Lung (tissue), 12 donors: ENCODE data around the gene CARD9. TPM values are rescaled to one million over a fixed set of nuclear protein-coding genes. Genes with fewer than 3 reads are reported as not detected.

Experiments
- ATAC-seq: fragments of 200-7000 bp; cut with Tn5 transposase; one replicate; pipeline ENCODE4 v1.9.1; 2020; ENCODE audit warnings: moderate number of reproducible peaks; ENCODE audit not compliant: insufficient read depth, low FRiP score
- DNase-seq, 3 donors: peaks; one replicate each; pipeline ENCODE4 v3.0.0-alpha.2; 2013 to 2017
- H3K27ac ChIP-seq, 2 donors: one replicate each; pipeline ENCODE4 v1.5.1; 2013; ENCODE audit warnings: mild to moderate bottlenecking in 2 of 2, moderate library complexity in 2 of 2, control low read depth in 1 of 2, inconsistent platforms in 1 of 2, low read depth in 1 of 2, low read length in 1 of 2
- H3K27me3 ChIP-seq, 3 donors: one replicate each; pipeline ENCODE4 v1.5.1; 2013; ENCODE audit warnings: low read length in 2 of 3; ENCODE audit not compliant: control insufficient read depth in 3 of 3, insufficient read depth in 3 of 3
- H3K36me3 ChIP-seq, 4 donors: one replicate each; pipeline ENCODE4 v1.5.1; 2013; ENCODE audit warnings: low read length in 4 of 4, mild to moderate bottlenecking in 1 of 4, moderate library complexity in 1 of 4; ENCODE audit not compliant: control insufficient read depth in 4 of 4, insufficient read depth in 4 of 4
- H3K4me1 ChIP-seq, 5 donors: one replicate each; pipeline ENCODE4 v1.5.1; 2013; ENCODE audit warnings: low read length in 5 of 5, mild to moderate bottlenecking in 2 of 5, moderate library complexity in 1 of 5; ENCODE audit not compliant: control insufficient read depth in 5 of 5, insufficient read depth in 5 of 5
- H3K4me3 ChIP-seq: one replicate; pipeline ENCODE4 v1.5.1; 2013; ENCODE audit warnings: mild to moderate bottlenecking, control low read depth, moderate library complexity
- H3K9ac ChIP-seq, 2 donors: one replicate each; pipeline ENCODE4 v1.5.1; 2013; ENCODE audit warnings: low read length in 2 of 2, control low read depth in 1 of 2; ENCODE audit not compliant: insufficient read depth in 1 of 2
- H3K9me3 ChIP-seq, 4 donors: one replicate each; pipeline ENCODE4 v1.5.1; 2013; ENCODE audit warnings: low read length in 3 of 4, mild to moderate bottlenecking in 1 of 4, moderate library complexity in 1 of 4; ENCODE audit not compliant: control insufficient read depth in 4 of 4, insufficient read depth in 3 of 4
- WGBS, 2 donors: extraction: QIAGEN DNeasy Blood & Tissue Kit; methylation state at CpG; one replicate each; pipeline ENCODE4 v1.1.7; 2013; 5-methylcytosine and 5-hydroxymethylcytosine counted together
- polyA plus RNA-seq, 2 donors: library from polyadenylated mRNA; stranded (reverse); fragments of 200-250 nt; gene quantifications; one replicate each; pipeline ENCODE4 v1.2.1, GENCODE V29; 2013
- total RNA-seq, 2 donors: library from RNA; depleted of rRNA in 1 of 2; stranded (reverse); fragments of >200 nt in 1 of 2; gene quantifications; one replicate each; pipeline ENCODE4 v1.2.1, GENCODE V29; 2014 to 2021
- TF ChIP-seq, protein P1 (sequence below): IDR thresholded peaks from 2 replicates; pipeline ENCODE4 v1.5.1; 2012; ENCODE audit warnings: mild to moderate bottlenecking; ENCODE audit errors: control extremely low read depth, extremely low read depth
- donor health status: control.
- donor health status: control.
- donor health status: Bipolar disorder and iron deficiency.
- donor health status: healthy.
- donor health status: DM: yes; HTN: yes; CAD: no.

Gene CARD9
- total and polyA plus RNA-seq, 4 donors, result 3.8 to 16.0 (median 11.5) TPM

GRCh38 chr9:136331556-136332481 lies 41.6 kb downstream of the CARD9 start:
- 87 to 93% methylated on average over 46 of the region's 46 CpGs for WGBS, 2 donors
- Histone ChIP-seq H3K4me1 (peaks cover 2 to 28% (median 8%) of the 10 kb centered on the region in 5 donors), H3K4me3 (no peak overlapping the region), H3K27ac (no peak overlapping the region), H3K9me3 (no peaks in the 10 kb centered on the region), H3K9ac (no peak overlapping the region), H3K27me3 (no peaks in the 10 kb centered on the region), H3K36me3 (peaks cover 0 to 11% (median 5%) of the 10 kb centered on the region in 4 donors)
- no peak for ATAC-seq
- DNase-seq, result no peak
- TF ChIP-seq, protein P1, sequence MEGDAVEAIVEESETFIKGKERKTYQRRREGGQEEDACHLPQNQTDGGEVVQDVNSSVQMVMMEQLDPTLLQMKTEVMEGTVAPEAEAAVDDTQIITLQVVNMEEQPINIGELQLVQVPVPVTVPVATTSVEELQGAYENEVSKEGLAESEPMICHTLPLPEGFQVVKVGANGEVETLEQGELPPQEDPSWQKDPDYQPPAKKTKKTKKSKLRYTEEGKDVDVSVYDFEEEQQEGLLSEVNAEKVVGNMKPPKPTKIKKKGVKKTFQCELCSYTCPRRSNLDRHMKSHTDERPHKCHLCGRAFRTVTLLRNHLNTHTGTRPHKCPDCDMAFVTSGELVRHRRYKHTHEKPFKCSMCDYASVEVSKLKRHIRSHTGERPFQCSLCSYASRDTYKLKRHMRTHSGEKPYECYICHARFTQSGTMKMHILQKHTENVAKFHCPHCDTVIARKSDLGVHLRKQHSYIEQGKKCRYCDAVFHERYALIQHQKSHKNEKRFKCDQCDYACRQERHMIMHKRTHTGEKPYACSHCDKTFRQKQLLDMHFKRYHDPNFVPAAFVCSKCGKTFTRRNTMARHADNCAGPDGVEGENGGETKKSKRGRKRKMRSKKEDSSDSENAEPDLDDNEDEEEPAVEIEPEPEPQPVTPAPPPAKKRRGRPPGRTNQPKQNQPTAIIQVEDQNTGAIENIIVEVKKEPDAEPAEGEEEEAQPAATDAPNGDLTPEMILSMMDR, result no peak

DNA sequence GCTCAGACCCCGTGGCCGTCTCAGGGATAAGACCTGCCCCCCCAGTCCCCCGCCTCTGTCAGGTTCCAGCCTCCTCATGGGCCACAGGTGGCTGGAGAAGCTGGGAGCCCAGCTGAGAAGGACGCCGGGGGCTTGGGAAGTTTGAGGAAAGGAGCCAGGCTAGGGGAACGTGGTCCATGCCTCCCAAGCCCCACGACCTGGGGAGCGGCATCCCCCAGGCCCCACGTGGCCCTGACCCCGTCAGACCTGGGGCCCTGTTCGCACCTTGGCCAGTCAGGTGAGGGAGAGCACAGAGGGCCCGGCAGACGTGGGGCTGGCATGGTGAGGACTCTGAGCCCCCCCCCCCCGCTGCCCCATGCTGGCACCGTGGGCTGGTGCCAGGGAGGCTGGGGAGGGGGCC lies 42.4 kb downstream of the CARD9 start:
- H3K4me1 ChIP-seq, result peaks cover 4 to 36% (median 10%) of the 10 kb centered on the region in 5 donors
- no peak overlapping the region for H3K4me3 ChIP-seq
- no peak overlapping the region for H3K9ac ChIP-seq
- no peak for DNase-seq
- no peak for ATAC-seq
- H3K9me3 ChIP-seq, result no peaks in the 10 kb centered on the region
- peaks cover 0 to 5% (median 2%) of the 10 kb centered on the region in 4 donors for H3K36me3 ChIP-seq
- H3K27ac ChIP-seq, result no peak overlapping the region
- H3K27me3 ChIP-seq, result no peaks in the 10 kb centered on the region
- TF ChIP-seq, protein P1, result no peak
- WGBS, 2 donors, result 86 to 97% methylated on average over 15 of the region's 15 CpGs

DNA sequence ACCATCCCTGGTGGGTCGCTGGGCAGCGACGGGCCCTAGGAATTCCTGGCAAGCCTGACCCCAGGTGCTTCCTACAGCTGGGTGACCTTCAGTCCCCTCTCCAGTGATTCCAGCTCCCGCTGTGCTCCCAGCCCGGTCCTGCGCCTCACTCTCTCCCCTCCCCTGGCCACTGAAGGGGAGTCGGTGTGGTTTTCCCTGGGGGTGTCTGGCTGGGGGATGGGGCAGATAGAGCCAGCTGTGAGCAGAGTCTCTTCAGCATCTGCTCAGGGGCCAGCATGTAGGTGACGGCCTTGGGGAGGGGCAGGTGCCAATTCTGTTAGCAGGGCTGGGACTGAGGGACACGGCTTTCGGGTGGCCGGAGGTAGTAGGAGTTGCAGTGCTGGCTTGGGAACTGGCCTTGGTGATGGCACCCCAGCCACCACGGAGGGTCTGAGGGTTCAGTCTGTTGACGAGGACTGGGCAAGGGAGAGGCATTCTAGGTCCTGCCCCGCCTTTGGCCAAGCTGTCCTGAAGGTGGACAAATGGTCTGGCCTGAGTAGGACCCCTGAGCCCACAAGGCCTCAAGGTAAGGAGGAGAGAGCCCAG lies 43.0 kb downstream of the CARD9 start:
- H3K4me1 ChIP-seq, result peaks cover 7 to 42% (median 15%) of the 10 kb centered on the region in 5 donors
- no peak overlapping the region for H3K27ac ChIP-seq
- ATAC-seq (no peak), DNase-seq (no peak)
- no peaks in the 10 kb centered on the region for H3K27me3 ChIP-seq
- H3K36me3 ChIP-seq, result peaks cover 0 to 5% (median 2%) of the 10 kb centered on the region in 4 donors
- 86 to 90% methylated on average over 14 of the region's 14 CpGs for WGBS, 2 donors
- TF ChIP-seq, protein P1, result no peak
- no peak overlapping the region for H3K4me3 ChIP-seq
- no peak overlapping the region for H3K9ac ChIP-seq
- H3K9me3 ChIP-seq, result no peaks in the 10 kb centered on the region
